ENCODE measurements around the gene GNRH2.
A peak's percentile ranks its signal among the peaks of the same experiment; 100 is the strongest.
"Not testable (repeated sequence)": the region's sequence is repeated elsewhere in the genome, so short reads cannot be mapped to it uniquely, and the experiment has no call there.

GNRH2 gene

GRCh38 chr20:3042625-3043024, 797 bp upstream of the GNRH2 start:
- DNase-seq = peak; percentile 69

DNA sequence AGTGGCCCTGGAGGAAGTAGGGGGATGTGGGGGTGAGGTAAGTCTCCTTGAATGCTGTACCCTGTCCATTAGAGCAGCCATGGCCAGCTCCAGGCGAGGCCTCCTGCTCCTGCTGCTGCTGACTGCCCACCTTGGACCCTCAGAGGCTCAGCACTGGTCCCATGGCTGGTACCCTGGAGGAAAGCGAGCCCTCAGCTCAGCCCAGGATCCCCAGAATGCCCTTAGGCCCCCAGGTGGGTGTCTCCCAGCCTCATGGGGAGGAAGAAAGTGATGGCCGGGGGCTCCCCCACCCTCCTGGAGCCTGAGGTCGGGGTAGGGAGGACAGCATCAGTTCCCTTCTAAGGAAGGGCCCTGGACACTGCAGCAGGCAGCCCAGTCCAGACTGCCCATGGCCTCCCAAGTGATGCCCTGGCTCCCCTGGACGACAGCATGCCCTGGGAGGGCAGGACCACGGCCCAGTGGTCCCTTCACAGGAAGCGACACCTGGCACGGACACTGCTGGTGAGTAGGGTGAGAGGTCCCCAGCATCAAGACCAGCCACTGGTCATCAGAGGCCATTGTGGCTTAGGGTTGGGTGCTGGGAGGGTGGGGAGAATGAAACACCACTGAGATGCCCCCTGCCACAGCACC, 1.0 kb downstream of the GNRH2 start:
- DNase-seq = no peak

DNA sequence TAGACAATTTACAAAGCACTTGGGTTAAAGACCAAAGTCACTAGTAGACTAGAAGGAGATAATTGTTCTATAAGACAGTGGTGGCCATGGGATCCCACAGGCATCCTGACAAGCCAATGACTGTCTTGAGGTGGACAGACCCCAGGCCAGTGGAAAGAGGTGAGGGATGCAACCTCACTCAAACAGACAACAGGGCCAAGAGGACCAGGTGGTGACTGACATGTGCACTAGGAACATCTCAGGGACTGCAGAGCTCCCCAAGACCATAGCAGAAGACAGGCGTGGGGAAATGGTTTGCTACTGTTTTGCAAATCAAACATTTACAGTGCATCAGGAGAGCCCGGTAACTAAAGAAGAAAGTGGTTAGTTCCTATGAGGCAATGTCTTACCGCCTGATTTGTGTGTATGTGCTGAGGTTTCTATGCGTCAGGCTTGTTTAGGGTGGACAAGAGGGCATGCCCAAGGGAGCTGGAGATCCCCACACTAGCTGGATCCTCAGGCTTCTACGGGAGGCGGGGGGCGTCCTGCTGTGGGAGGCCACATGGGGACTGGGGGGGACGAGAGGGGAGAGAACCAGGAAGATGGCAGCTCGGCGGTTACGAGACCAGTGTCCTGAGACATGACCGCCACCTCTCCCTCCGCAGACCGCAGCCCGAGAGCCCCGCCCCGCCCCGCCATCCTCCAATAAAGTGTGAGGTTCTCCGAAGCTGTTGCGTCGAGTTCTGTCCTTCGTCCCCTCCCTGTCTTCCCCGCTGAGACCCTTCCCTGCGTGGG, 1.8 kb downstream of the GNRH2 start:
- DNase-seq = no peak

GRCh38 chr20:3045816-3046676, 2.6 kb downstream of the GNRH2 start, which contains the start of gene MRPS26:
Gene MRPS26, plus strand, starts transcription at chr20:3046052. Its CDS starts 17 bp downstream, at chr20:3046069.
- DNase-seq = peak; percentile 95

DNA sequence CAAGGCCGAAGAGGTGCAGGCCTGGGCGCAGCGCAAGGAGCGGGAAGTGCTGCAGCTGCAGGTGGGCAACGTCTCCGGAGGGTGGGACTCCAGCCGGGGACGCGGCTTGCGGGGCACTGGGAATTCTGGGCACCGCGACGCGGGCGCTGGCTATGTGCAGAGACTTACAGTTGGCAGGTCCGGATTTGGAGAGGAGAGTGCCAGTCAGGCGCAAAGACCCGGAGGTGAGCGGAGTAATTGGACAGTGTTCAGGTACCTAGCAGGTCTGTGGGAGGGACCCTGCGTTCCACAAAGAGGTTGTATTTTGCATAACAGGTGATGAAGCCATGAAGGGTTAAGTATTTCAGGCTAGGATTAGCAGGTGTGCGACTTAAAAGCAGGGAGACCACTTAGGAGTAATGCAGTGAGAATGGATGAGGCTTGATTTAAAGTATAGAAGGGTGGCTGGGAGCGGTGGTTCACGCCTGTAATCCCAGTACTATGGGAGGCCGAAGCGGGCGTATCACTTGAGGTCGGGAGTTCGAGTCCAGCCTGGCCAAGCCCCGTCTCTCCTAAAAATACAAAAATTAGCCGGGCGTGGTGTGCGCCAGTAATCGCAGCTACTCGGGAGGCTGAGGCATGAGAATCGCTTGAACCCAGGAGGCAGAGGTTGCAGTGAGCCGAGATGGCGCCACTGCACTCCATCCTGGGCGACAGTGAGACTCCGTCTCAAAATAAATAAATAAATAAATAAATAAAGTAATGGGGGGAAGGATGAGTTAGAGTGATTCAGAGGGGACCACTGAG, 3.4 kb downstream of the GNRH2 start:
- peak; percentile 33 for DNase-seq

DNA sequence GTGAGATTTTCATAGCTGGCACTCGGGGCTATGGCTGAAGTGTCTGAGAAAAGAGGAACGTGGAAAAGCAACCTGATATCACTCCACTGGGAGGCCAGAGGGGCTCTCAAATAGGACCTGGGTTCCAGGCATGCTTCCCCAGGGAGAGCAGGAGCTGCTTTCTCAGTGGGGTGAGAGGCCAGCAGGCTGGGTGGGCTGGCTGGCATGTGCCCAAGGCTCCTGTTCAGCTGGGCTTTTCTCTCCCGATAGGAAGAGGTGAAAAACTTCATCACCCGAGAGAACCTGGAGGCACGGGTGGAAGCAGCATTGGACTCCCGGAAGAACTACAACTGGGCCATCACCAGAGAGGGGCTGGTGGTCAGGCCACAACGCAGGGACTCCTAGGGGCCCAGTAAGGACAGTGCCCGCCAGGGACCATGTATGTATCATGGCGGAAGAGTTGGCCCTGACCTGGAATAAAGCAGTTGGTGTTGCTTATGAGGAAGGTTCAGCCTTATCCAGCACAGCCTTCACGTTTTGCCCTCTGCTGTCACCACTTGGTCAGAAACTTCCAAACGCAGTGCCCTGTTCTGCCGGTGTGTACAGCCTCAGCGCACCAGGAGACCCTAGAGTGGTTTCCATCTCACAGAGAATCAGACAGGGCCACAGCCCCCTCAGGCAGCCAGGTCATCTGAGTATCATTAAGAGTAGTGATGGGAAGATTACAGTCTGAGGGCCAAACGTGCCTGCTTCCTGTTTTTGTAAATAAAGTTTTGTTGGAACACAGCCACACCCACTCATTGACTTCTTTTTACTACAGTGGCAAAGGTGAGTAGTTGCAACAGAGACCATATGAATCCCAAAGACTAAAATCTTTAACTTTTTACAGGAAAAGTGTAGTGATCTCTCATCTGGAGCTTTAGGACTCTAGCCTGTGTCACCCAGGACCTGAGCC, 4.3 kb downstream of the GNRH2 start:
- no peak for DNase-seq

DNA sequence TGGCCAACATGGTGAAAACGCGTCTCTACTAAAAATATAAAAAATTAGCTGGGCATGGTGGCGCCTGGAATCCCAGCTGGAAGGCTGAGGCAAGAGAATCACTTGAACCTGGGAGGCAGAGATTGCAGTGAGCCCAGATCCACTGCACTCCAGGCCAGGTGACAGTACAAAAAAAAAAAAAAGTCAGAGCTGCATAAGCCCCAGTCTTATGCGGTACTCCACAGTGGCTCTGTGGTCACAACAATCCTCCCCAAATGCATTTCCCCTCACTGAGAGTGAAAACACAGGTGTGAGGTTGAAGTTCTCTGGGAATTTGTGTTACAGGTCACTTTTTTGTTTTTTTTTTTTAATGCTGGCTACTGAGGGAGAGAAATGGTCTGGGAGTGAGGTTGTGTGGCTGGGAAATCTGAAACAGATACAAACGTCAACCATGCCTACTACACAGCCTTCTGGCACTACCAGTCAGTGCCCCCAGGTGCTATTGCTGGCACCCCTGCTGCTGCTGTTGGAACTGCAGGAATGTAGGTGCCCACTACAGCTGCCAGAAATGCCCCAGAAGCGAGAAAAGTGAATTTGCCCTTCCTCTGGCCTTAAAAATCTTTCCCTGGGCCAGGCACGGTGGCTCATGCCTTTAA, 8.1 kb downstream of the GNRH2 start:
- DNase-seq = no peak

GRCh38 chr20:3059489-3059888, 16.1 kb downstream of the GNRH2 start:
- no peak for DNase-seq

- DNase-seq = not testable (repeated sequence)
These were observed 20.7 kb downstream of the GNRH2 start for GRCh38 chr20:3064119-3064518.

GRCh38 chr20:3067139-3068014, 24.0 kb downstream of the GNRH2 start:
- no peak for DNase-seq

GRCh38 chr20:3068075-3068474, 24.7 kb downstream of the GNRH2 start:
- DNase-seq = no peak

GRCh38 chr20:3068986-3069900, 25.8 kb downstream of the GNRH2 start:
- no peak for DNase-seq

GRCh38 chr20:3070725-3071124, 27.3 kb downstream of the GNRH2 start:
- DNase-seq = no peak

- no peak for DNase-seq
These were observed 27.8 kb downstream of the GNRH2 start for GRCh38 chr20:3071266-3071609.

GRCh38 chr20:3071610-3072529, 28.4 kb downstream of the GNRH2 start, which contains the start of gene OXT:
Gene OXT, plus strand, starts transcription at chr20:3071620. Its CDS starts 36 bp downstream, at chr20:3071656.
- peak; percentile 63 for DNase-seq

DNA sequence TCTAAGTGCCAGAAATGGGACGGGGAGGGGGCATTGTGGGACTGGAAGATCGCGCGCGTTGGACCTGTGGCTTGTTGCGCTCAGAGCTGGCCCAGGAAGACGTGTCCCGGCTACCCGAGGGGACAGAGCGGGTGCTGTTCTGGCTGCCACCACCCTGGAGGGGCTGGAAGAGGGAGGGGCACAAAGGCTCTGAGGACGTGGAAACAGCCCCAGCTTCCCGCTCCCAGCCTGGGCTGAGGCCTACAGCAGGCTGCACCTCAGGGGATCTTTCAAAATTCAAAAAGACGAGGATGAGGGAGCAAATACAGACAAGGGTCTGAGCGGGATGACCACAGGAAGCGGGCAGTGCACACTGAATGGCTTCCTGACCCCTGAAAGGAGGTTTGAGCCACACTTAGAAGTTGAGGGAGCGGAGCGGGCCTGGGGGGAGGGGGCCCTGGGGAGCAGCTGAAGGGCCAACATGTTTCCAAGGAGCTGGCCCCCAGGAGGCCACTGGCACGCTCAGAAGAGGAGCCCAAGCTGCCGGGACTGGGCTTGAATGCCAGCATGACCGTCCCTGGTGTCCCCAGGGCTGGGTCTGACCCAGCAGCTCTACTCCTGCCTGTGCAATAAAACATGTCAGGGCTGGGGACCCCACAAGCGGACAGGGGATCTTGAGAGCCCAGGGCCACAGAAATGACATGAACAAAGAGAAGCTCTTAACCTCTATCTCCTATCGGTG, 29.3 kb downstream of the GNRH2 start:
- no peak for DNase-seq

DNA sequence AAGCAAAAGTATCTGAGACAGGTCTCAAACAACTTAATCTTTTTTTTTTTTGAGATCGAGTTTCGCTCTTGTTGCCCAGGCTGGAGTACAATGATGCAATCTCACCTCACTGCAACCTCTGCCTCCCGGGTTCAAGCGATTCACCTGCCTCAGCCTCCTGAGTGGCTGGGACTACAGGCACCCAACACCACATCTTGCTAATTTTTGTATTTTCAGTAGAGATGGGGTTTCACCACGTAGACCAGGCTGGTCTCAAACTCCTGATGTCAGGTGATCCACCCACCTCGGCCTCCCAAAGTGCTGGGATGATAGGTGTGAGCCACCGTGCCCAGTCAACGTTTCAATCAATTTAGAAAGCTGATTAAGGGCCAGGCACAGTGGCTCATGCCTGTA, 29.8 kb downstream of the GNRH2 start:
- DNase-seq = not testable (repeated sequence)

Measured in right hindlimb (tissue), 1 donor.